A204.1 (cell line): Measurements from ENCODE around the gene LFNG.

Experiments
- FAIRE-seq: peaks from 2 replicates; lab custom pipeline; 2012; peaks lifted over from hg19 to GRCh38; lab: Jason Lieb, UNC

The LFNG gene

DNA sequence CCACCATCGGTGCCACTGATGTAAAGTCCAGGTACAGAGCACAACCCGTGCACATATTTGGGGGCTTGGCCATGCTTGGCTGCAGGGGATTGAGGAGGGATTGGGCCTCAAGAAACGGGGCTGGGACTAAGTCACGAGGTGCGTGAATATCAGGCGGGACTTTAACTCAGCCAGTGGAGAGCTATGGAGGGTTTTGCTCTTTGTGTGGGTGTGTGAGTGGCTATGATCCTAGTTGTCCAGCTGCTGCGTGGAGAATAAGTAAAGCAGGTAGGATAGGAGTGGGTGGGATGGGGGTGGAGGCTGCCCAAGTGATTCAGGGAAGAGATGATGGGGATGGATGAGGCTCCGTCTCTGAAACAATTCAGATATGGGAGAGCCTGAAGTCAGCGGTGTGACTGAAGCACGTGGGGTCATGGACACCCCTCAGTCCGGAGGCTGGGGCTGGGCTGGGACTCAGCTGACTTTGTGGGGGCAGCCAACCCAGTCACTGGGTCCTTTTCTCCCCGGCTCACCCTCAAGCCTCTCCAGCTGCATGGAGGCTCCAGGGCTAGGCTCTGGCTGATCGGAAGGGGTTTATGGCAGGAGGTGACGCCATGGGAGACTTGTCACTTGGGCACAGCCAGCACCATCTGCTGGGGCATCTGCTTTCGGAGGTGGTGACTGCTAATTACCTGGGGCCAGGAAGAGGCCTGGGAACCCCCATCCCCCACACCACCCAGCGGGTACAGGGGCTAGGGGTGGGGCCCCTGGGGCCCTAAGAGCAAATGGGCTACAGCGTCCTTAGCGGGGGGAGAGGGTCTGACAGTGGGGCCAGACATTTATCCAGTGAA is 1.7 kb upstream of the LFNG start:
- FAIRE-seq: no peak

DNA sequence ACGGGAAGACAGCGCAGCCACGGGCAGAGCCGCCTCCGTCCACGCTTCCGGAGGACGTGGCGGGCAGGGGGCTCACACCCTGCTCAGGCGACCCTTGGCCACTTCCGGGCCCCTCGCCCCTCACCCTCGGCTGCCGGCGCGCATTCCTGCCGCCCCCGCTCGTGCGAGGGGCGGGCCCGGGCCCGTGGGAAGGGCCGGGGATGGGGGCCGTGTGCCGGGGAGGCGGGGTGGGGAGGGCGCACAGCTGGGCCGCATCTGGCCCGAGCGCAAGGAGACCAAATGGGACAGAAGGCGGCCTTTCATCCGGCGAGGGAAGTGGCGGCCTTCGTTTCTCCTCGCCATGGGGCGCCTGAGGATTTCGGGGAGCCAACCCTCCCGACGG is 846 bp upstream of the LFNG start:
- FAIRE-seq: no peak

DNA sequence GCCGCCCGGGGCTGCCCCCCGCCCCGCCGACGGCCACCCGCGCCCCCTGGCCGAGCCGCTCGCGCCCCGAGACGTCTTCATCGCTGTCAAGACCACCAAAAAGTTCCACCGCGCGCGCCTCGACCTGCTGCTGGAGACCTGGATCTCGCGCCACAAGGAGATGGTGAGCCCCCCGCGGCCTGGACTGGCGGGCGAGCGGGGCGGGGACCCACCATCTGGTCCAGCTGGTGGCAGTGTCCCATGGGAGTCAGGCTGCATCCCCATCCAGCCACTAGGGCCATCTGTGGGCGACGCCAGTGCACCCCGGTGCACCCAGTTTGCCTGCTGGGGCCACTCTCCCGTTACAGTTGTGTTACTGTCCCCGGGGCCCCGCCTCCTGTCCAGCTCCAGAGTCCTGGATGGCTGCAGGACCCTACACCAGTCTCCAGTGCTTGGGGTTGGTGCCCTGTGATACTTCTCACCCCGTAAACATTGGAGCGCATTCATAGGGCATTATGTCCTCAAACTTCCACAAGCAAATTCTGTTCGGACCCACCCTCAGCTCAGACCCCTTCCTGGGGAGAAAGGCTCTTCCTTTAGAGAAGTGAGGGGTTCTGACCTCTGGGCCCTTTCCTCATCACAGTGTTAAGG is 672 bp downstream of the LFNG start:
- FAIRE-seq: no peak

DNA sequence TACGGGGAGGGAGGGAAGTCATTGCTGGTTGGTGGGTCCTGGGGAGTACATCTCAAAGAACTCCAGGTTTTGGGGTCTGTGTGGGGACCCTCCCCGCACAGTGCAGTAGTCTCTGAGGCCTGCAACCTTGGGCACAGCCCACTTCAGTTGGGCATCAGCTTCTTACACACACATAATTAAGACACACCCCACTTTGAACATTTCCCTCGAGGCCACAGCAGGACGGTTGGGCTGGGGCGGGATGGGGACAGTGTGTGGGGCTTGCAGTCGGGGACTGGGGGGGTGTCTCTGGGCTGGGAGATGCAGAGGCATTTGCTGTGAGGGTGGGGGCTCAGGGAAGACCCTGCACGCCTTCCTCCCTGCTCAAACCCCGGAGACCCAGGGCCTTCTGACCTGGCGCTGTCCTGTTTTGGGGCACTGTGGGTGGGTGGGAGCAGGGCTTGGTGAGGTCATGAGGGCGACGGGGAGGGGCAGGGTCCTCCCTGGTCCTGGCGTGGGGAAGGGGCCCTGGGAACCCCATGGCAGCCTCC is 1.3 kb downstream of the LFNG start:
- FAIRE-seq: no peak

DNA sequence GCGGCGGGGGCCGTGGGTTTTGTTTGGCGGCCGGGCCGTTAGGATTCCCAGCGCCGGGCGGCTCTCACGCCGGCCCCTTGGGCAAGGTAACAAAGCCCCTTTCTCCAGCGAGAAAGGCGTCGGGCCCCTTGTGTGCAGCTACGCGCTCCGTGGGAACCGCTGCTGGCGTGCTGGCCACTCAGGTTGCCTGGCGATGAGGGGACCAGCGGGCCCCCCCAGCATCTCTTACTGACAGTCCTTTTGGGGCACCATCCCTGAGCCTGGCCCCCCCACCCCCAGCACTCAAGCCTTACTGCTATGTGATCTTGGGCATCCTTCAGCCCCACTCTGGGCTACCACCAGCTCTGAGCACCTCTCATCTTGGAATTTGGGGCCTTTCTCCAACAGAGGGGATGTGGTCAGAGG is 1.8 kb downstream of the LFNG start:
- no peak for FAIRE-seq

DNA sequence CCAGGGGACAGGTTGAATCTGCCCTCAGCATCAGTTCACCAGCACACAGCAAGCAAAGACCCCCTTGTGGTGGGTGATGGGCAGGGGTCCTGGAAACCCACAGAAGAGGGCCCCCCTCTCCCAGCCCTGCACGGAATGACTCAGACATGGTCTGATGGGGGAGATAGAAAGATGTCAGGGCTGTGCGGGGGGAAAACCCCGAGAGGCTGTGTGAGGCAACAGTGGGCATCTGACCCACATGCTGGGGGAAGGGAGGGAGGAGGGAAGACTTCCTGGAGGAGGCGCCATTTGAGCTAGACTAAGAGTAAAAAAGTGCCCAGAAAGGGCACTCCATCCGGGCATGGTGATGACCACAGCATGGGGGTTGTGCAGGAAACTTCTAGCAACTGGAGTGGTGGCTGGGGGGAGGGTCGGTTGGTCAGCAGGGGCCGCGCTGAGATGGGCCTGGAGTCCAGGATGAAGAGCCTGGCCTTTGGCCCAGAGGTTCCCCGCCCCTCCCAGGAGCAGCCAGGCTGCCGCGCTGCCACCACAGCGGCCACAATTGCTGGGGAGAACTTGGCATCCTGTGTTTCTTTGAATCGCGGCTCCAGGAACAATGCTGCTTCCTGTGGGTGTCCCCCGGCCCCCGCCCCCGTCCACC is 2.5 kb downstream of the LFNG start:
- FAIRE-seq: no peak

DNA sequence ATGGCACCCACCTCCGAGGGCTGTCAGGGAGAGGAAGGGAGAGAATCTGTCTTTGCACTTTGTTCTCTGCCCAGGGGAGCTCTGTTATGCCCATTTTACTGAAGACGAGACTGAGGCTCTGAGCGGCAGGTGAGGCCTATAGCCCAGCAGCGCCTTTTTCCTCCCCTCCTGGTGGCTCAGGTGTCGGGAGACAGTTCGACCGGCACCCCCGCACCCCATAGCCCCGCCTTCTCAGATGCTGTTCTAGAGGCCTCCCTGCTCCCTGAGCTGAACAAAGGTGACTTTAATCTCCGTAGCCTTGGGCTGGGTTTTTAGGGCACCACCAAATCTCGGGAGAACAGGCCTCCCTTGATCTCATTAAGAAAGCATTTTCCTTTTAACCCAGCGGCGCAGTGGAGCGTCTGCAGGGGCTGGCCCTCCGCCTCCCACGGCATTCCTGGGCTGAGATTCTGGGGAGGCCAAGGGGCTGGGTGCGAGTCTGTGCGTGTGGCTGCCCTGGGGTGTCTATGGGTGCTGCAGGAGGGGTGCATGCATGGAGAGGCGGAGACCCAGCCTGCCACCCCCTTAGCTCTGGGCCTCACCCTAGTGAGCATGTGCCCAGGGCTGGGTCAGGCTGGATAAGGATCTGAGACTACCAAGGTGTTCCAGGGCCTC is 3.3 kb downstream of the LFNG start:
- FAIRE-seq: no peak

DNA sequence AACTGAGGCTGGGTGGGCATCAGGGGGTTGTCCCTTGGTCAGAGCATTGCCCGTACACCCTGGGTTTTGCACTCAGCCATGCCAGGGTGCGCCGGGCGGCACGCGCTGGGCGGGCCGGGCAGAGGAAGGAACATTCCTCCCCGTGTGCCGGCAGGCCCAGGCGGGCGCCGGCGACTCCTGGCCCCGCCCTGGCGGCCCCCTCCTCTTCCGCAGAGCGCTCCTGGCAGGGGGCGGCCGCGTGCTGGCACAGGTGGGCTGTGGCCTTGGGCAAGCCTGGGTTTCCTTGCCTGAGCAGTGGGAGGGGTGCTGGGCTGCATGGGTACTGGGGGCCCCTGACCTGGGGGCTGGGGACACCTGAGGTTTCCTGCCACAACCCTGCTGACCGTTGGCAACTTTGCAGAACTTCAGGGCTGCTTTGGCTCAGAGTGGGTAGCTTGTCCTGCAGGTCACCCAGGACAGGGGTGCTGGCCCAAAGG is 3.9 kb downstream of the LFNG start:
- no peak for FAIRE-seq

DNA sequence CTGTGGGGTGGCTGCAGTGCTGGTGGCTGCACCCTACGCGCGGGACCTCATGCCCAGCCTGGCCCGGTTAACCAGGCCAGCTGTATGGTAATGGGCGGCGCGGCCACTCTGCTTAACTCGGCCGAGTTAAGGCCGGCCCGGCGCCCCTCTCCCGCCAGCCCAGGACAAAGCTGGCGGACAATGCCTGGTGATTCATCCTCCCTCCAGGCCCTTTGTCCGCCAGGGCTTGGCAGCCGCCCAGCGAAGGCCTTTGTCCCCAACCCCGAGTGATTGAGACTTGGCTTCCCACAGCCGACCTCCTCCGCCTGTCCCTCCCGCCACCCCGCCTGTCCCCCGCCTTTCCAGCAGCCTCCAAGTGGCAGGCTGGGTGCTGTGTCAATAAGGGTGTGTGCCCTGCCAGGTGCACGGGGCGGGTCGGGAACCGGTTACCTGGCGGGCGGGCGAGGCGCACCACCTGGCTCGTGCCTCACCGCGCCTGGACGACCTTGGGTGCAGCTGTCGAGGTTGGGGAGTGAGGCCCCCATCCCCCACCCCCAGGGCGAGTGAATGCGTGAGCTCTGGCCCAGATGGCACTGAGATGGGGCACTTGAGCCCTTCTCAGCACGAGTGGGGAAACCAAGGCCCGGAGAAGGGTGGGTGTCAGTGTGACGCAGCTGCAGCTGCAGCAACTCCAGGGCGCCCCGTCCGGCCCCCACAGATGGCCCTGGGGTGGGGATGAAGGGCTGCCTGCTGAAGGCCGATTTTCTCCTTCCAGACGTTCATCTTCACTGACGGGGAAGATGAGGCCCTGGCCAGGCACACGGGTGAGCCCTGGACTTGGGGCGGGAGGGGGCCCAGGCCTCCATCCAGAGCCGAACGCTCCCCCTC is 4.6 kb downstream of the LFNG start:
- no peak for FAIRE-seq

DNA sequence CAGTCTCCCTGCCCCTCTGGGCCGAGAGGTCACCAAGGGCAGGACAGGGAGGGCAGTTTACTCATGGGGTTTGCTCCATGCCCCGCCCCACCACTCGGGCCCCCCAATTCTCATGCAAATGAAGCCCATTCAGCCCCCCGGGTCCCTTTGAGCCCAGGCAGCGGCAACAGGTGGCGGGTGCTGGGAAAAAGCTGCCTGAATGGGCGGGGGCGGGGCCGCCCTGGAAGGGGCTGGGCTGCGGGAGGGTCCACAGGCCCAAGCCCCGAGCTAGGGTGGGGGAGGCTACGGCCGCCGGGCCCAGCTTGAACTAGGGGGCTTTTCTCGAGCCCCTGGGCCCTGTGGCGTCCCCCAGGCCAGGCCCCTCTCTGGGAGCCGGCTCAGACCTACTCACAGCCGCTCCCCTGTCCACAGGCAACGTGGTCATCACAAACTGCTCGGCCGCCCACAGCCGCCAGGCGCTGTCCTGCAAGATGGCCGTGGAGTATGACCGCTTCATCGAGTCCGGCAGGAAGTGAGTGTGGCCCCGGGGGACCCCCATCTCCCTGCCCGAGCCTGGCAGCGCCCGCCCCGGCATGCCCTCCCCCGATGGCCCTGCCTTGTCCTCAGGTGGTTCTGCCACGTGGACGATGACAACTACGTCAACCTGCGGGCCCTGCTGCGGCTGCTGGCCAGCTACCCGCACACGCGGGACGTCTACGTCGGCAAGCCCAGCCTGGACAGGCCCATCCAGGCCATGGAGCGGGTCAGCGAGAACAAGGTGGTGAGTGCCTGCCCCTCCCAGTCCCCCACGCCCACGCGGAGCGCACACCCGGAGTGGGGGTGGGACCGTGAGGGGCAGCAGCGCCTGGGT is 5.5 kb downstream of the LFNG start:
- FAIRE-seq: no peak

DNA sequence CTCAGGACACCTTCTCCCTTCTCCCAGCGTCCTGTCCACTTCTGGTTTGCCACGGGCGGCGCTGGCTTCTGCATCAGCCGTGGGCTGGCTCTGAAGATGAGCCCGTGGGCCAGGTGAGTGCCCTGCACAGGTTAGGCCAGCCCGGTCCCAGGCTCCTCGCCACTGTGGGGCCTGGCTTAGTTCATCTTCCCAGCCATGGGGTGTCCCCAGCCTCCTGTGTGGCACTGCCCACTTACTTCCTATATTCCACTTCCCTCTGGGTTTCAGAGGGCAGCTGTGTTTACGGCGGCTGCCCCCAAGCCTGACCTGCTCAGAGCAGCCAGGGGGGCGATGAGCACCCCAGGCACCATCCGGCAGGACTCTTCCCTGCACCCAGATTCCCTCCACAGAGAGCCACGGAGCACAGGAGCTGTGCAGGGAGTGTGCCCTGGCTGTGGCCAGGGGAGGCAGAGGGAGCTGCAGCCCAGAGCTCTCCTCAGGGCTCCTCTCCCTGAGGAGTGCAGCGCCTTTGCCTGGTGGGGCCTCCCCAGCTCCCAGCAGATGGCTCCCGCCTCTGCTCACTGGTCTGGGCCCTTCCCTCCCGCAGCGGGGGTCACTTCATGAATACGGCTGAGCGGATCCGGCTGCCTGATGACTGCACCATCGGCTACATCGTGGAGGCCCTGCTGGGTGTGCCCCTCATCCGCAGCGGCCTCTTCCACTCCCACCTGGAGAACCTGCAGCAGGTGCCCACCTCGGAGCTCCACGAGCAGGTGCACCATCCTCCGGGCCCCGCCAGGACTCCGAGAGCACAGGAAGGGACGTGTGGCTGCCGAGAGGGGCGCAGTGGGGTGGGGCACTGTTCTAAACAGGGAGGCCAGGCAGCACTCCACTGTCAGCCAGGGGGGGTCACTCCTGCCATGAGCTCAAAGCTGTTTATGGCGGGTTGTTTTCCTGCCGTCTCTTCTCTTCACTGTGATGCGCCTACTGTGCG is 6.4 kb downstream of the LFNG start:
- no peak for FAIRE-seq

DNA sequence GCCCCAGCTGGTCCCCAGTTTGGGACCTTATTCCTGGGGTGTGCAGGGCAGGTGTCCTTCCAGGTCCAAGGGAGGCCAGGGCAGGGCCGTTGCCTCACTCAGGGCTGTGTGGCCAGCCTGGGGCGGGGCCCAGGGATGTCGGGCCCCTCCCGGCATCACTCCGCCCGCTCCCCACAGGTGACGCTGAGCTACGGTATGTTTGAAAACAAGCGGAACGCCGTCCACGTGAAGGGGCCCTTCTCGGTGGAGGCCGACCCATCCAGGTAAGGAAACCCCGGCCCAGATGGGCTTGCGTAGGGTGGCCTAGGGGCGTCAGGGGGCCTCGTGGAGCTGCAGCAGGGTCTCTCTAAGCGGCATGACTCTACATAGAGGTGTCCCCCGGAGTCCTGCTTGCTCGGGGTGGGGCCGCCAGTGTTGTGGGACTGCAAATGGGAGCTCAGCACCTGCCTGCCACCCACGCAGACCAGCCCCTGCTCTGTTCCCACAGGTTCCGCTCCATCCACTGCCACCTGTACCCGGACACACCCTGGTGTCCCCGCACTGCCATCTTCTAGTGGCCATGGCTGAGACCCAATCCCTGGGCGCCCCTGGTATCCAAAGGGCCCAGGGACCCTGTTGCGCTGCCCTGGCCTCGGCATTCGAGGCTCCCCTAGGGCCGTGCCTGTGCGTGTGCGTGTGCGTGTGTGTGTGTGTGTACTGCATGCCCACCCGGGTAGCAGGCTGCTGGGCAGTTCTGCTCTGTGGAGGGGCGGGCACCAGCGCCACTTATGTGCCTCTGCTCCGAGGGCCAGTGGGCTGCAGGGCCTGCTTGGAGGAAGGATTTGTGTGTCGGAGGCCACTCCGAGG is 7.3 kb downstream of the LFNG start:
- no peak for FAIRE-seq

DNA sequence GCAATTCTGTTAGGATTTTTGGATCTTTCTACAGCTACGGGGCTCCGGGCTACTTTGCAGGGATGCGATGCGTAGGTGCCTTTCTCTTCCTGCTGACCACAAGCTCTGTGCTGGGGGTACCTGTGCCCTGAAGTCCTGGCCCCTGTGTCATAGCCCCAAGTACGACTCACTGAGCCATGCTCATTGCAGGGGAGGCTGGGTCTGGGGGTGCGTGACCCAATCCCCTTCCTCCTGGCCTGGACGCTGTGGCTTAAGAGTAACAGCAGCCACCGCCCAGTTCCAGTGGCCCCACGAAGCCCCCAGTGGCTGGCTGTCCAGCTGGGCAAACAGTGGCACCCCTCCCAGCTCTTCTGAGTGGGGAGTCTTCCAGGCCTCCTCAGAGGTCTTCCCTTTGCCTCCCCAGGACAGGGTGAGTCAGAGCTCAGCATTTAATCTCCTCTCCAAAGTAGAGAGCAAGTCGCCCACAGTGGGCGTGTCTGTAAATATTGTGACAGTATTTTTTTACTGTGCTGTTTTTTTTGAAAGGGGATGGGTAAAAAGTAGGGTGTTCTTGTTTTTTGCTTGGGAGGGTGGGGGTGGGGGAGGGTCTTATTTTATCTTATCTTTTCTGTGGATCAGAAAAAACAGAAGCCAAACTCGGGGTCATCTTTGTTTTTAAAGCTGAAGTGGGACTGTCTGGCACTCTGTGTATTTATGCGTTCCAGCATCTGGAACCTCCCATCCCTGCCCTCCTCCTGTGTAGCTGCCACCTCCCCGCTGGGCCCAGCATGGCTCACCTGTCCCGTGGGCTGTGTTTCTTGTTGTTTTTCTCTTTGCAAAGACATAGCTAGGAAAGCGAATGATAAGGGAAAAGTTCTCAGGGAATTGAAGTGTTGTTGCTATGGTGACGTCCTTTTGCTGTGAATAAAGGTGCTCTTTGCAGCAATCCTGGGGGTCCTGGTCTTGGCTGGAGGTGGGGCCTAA is 8.2 kb downstream of the LFNG start:
- FAIRE-seq: no peak

DNA sequence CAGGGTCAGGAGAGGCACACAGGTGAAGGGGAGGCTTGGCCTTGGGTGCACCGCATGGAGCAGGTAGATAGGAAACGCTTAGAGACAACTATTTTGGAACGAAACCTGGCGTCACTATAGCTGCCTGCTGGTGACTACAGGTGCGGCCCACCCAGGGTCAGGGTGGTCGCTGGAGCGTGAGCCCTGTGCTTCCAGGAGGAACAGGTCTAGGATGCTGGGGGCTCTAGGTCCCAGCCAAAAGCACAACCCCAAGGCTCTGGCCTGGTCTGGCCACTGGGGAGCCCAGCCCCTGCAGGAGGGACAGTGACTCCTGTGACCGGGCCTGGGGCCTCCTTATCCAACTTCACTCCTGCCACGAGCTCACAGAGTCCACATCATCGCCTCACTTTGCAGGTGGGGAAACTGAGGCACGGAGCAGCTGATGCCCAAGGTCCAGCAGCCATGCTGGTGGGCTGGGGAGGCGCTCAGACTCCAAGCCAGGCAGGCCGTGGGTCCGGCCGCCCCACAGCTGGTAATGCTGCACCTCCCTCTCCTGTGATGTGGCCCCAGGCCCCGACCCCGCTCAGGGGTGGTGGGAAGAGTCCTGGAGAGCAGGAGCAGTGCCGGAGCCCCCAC is 9.0 kb downstream of the LFNG start:
- no peak for FAIRE-seq

DNA sequence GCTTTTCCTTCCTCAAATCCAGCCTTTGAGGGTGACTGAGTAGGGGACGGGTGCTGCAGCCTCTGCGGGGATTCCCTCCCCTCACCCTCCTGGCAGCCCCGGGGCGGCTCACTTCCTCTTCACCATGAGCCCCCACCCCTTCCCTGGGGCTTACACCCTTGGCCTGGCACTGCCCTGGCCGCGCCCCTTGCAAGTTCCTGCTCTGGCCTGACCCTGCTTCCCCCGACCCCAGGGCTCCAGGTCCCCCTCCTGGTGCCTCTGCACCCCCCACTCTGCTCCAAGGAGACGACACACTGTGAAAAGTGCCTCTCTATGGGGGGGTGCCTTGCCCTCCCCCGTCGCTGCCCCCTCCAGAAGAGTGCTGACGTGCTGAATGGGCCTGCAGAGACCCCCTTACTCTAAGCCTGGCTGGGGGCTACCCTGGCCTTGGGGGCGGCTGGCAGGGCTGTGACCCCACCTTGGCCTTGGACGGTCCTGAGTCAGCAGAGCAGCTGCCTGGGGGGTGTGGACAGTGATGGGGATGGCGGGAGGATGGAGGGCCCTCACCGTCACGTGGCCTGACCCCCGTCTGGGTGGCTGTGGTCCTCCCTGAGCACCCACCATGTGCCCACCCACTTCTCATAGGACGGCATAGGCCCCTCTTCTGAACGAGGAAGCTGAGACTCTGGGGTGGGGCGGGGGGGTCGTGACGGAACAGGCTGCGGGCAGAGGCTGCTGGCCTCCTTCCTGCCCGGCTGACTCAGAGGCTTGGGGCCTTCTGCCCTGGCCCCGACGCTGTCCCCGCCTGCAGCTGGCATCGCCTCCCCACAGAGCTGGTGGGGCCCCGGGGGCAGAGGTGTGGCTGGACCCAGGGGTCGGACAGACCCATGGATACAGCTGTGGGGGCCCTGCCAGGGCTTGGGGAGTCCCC is 9.8 kb downstream of the LFNG start:
- FAIRE-seq: no peak
